COR-L47 (cell line): ENCODE data around the gene TTC9B.

Experiments used
- DNase-seq: peaks from one replicate; lab custom pipeline; 2025; lab: John Stamatoyannopoulos, UW

The TTC9B gene

DNA sequence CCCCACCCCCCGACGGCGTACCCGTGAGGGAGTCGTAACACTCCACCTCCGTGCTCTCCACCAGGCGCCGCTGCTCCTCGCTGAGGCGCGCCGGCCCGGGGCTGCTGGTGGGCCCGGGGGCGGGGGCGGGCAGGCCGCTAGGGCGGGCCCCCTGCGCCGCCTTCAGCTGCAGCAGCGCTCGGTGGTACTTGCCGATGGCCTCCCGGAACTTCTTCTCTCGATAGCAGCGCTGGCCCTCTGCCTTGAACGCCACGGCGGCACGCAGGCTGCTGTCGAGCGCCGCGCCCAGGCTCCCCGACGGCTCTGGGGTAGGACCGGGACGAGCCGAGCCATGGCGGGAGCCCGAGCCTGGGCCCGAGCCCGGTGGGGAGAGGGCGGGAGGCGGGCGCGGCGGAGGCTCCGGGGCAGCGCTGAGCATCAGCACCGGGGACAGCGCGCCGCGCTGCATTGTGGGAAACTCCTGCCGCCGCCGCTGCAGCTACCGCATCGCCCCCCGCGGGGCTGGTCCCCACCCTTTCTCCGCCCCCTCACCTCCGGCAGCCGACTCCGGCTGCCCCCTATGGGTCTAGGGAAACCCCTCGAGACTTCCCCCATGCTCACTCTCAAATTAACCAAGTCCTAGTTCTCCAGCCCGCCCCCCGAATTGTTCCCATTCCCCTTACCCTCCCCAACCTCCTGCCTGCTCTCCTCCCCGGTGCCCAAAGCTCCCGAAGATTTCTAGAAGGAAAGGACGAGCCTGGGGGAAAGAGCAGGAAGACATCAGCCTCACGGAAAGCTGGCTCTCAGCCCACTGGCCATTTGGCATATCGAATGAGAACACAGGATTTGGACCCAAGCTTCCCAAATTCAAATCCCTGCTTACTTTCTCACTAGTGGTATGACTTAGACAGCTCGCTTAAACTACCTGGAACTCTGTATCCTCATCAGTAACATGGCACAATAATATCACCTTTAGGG lies at the start of gene TTC9B:
TTC9B (minus strand) TSS at position 451 of the 957 bp plus-strand sequence; CDS start at position 448, 3 bp downstream.
- no peak for DNase-seq

GRCh38 chr19:40267601-40267997 lies 49.4 kb upstream of the TTC9B start:
- no peak for DNase-seq

GRCh38 chr19:40266912-40267600 lies 48.9 kb upstream of the TTC9B start:
- no peak for DNase-seq

GRCh38 chr19:40266119-40266518 lies 47.9 kb upstream of the TTC9B start:
- DNase-seq: peak; percentile 41

DNA sequence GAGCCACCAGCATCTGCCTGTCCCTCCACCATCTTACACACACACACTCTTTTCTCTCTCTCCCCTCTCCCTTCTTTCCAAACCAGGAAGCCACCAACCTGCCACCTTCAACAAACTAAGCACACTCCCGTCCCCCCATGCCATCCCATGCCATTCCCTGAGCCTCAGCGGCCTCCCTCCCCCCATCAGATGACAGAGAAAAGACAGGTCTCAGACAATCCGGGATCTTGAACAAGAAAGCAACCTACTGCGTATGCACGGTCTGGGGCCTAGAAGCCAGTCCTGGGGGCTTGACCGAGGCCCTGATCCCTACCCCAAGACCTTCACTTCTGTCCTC lies 47.5 kb upstream of the TTC9B start:
- no peak for DNase-seq

DNA sequence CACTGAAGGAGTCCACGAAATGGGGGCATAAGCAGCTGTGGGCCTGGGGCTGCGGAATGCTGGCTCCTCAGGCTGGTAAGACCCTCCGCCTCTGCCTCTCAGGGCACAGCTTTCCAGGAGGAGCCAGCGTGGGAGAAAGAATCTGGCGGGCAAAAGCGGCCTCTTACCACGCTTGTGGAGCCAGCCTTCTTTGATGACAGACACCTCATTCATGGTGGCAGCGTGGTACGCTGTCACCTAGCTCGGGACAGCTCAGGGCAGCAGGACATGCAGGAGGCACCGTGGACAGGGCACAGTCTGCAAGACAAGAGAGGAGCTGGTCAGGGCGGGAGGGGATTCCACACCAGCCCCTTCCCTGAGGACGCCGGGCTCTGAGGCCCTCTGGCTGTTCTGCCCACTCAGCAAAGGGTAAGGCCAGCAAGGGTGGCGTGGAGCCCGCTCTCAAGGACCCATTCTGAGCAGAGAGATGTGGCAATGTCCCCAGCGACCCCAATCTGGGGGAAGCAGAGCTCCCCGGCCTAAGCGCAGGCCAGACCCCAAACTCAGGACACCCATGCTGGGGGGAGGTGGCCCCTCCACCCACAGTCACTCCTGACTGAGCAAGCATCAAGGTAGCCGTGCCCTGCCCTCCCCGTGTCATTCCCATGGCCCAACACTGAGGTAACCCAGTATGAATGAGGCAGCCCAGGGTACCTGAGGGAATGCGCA lies 47.0 kb upstream of the TTC9B start:
- no peak for DNase-seq

DNA sequence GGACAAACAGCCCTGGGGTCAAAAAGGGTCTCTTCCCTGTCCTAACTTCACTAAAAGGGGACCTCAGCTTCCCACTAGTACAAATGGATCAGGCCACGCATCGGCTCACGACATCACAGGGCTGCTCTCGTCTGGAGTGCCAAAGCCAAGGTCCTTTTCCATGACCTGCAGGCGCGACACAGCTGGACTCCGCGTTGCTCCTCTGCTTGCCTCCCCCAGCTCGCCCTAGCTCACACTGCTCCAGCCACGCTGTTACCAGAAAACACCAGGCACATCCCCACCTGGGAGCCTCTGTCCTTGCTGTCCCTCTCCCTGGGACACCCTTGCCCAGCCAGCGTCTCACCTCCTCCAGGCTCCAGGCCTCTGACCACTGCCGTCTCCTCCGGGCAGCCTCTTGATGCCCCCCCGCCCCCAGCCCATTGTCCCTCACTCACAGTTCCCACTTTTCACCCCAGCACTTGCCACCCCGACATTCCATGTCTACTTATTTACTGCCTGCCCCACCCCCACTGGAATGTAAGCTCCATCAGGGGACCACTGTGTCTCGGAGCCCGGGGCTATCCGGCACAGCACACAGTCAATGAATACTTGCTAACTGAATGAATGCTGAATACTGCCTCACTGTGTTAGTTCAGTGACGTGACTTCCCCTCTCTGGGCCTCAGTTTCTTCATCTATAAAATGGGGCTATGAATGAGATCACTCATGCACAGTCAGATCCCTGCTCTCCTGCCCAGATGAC lies 46.3 kb upstream of the TTC9B start:
- no peak for DNase-seq

DNA sequence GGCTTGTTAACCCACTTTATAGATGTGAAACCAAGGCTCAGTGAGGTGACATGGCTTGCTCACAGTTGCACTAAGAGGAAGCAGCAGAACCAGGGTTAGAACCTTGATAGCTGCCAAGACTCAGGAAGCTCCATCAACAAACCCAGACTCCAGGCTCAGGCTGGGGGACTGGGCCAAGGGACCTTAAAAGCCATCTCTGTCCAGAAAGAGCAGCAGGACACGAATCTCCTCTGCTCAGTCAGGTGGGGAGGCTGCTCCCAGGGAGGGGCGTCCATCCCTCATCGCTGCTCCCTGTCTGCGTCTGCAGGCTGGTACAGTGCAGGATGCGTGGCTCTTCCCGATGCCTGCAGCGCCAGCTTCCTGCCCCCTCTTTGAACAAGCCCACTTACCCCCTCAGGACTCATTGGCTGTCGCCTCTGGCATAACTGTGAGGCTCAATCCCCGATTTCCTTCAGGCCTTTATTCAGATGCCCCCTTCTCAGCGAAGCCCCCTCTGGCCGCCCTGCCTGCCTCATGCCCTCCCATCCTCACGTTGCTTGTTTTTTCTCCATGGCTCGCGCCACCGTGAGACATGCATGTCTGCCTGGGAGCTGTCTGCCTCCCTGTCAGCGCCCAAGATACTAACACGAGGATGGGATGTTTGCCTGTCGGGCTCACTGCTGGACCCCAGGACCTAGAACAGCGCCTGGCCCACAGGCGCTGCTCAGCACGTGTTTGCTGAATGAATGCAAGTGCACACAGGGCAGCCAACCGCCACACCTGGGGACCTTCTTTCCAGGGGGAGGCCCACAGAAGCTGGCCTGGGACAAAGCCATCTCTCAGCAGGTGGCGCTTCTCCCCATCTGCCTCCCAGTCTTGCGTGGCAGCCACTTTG lies 45.5 kb upstream of the TTC9B start:
- no peak for DNase-seq

- no peak for DNase-seq
Measured at GRCh38 chr19:40262422-40262821, 44.2 kb upstream of the TTC9B start.

GRCh38 chr19:40261631-40262030 lies 43.4 kb upstream of the TTC9B start:
- DNase-seq: no peak

DNA sequence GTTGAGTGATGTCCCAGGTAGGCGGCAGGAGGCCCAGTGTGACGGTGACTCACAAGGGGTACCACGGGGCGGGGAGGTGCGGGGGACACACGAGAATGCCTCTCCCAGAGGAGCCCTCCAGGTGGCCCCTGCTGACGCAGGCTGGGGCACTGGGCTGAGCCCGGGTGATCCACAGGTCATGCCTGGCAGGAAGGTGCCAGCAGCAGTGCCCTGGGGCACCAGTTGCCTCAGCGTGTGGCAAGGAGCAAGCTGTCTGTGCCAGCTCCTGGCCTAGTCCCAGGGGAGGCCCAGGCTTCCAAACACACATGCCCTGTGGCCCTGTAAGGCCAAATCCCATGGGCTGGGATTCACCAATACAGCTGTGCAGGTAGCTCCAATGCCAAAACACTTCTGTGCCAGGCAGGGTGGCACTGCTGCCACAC lies 38.9 kb upstream of the TTC9B start:
- no peak for DNase-seq

DNA sequence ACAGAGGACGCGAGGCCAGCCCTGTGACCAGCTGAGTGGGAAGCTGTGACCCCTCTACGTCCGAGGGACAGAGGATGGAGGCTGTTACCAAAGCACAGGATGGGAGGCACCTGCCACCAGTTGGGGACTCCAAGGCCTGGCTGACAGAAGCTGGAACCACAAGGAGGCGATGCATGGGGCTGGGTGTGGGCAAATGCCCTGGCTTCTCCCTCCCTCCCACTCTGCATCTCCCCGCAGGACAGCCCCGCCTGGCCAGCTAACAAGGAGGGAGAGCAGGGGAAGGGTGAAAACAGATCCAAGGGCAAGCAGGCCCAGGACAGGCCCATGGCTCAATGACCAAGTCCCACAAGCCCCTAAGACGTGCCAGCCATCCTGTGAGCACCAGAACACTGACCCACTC lies 38.3 kb upstream of the TTC9B start:
- no peak for DNase-seq

- DNase-seq: no peak
Measured at GRCh38 chr19:40255619-40256166, 37.5 kb upstream of the TTC9B start.

DNA sequence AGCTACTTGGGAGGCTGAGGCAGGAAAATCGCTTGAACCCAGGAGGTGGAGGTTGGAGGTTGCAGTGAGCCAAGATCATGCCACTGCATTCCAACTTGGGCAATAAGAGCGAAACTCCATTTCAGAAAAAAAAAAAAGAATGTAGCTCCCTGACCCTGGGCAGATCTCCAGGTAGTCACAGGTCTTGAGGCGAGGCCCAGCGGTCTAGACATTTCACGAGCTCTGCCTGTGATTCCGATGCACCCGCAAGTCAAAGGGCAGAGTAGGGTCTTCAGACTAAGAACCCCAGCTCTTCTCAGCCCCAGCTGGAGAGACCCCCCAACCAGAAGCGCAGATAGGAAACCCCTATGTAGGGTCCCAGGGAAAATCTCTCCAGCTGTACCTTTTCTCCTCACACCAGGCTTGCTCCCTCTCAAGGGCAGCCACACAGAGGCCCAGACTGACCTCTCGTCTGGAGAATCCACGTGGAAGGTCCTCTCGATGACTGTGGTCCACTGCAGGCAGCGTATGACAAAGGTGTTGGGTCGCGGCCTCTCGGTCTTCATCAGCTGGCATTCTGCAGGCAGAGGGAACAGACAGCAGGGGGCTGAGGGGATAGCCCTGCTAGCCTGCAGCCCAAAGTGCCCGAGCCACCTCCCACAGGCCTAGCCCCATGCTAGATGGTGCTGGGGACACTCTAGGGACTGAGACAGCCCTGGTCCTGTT lies 36.7 kb upstream of the TTC9B start:
- DNase-seq: no peak

DNA sequence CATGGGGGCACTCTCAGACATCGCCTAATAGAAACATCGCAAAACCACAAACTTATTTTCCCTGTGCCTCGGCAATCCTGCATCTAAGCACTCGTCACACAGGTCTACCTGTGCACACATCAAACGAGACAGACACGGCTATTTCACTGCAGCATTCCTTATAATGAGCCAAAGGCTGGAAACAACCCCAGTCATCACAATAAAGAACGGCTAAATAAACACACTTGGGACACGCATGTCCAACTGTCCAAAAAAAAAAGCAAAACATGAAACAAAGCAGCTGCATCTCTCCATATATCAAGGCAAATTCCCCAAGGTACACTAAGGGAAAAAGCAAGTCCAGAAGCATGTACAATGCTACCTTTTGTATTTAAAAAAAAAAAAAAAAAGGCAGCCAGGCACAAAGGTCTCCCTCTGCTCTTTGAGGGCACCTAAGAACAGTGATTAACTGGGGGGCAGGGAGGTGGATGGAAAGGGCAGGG lies 35.5 kb upstream of the TTC9B start:
- DNase-seq: no peak

- DNase-seq: no peak
Measured at GRCh38 chr19:40252395-40252794, 34.2 kb upstream of the TTC9B start.

DNA sequence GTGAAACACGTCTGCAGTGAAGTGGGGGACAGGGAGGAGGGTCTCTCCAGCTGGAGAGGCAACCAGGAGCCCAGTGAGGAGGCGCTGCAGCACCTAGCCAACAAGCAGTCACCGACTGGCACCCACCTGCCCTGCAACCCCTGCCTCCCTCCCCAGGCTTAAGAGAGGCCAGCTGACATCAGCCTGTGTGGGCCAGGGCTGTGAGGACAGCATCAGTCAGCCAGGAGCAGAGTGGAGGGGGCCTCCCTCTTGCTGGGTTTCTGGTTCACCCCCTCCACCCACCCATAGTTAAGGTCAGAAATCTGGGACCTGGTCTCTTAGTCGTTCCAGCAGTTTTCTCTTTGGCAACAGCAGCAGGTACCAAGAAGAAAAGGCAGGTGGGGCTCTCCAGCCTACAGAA lies 33.8 kb upstream of the TTC9B start:
- no peak for DNase-seq

DNA sequence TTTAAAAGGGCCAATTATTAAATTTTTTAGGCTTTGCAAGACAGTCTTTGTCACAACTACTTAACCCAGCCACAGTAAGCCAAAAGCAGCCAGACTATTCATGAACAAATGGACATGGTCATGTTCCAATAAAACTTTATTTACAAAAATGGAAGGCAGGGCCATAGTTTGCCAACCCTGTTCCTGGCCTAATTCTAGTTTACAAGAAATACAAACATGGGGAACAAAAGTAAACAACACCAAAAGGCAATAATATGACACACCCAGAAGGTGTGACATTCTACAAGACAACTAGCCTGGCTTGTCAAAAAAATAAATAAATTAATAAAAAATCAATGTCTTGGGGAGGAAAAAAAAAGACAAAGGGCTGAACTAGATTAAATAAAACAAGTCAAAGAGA lies 33.1 kb upstream of the TTC9B start:
- DNase-seq: no peak

DNA sequence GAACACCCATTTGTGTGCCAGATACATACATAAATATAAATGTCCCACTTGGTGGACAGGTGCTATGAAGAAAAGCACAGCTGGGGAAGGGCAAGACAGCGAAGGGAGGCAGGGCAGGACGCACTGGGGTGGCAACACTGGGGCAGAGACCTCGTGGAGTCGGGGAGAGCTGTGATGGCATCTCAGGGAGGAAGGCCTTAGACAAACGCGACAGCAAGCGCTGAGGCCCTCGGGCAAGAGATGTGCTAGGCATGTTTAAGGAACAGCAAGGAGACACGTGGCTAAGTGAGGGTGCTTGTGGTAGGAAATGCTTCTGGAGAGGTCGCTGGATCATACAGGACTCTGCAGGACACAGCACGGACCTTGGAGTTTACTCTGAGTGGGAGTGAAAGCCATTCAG lies 31.6 kb upstream of the TTC9B start:
- DNase-seq: no peak

DNA sequence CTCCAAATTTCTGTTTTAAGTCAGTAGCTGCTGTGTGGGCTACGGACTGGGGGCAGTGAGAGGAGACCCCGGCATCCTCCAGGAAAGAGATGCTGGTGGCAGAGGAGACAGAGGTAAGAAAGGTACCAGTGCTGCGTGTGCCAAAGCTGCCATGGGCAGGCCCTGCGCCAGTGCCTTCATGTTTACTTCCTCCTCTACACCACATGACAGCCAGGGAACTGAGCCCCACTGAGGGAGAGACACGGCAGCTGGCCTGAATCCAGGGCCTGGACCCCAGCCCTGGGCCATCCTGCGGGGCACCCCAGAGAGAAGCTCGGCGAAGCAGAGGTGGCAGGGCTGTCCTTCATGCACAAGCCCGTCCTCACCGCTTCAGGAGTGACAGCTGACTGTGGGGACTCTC lies 31.0 kb upstream of the TTC9B start:
- DNase-seq: no peak
